Mesodermal cell (in vitro differentiated cells): Measurements from ENCODE around the gene CYBB.

ENCODE experiments used
- H3K27ac ChIP-seq: 2 replicates; pipeline ENCODE4 v1.7.0; 2013; ENCODE audit warnings: mild to moderate bottlenecking, low read depth, low read length, moderate library complexity; ENCODE audit not compliant: severe bottlenecking
- H3K36me3 ChIP-seq: 2 replicates; pipeline ENCODE4 v1.7.1; 2013; ENCODE audit warnings: mild to moderate bottlenecking, low read length, moderate library complexity; ENCODE audit not compliant: control insufficient read depth, insufficient read depth
- H3K4me1 ChIP-seq: one replicate; pipeline ENCODE4 v1.7.1; 2013; ENCODE audit warnings: mild to moderate bottlenecking, low read length; ENCODE audit not compliant: insufficient read depth, control insufficient read depth, poor library complexity, severe bottlenecking
- H3K4me3 ChIP-seq: 2 replicates; pipeline ENCODE4 v1.7.0; 2013; ENCODE audit warnings: low read length, control low read depth, mild to moderate bottlenecking; ENCODE audit not compliant: insufficient read depth, poor library complexity, severe bottlenecking; ENCODE audit errors: extremely low read depth
- H3K9me3 ChIP-seq: 2 replicates; pipeline ENCODE4 v1.7.1; 2013; ENCODE audit warnings: mild to moderate bottlenecking, low read length, moderate library complexity; ENCODE audit not compliant: control insufficient read depth
- WGBS, 2 experiments: methylation state at CpG; one replicate each; pipeline ENCODE4 v1.1.5; 2013; ENCODE audit warnings: missing lambda C conversion rate in 2 of 2; ENCODE audit not compliant: insufficient coverage in 2 of 2; 5-methylcytosine and 5-hydroxymethylcytosine counted together

CYBB gene

GRCh38 chrX:37830371-37830770 is 50.5 kb downstream of the CYBB start:
- H3K4me3 ChIP-seq, result no peak overlapping the region
- H3K9me3 ChIP-seq, result no peaks in the 10 kb centered on the region
- no peak overlapping the region for H3K27ac ChIP-seq
- no peaks in the 10 kb centered on the region for H3K36me3 ChIP-seq
- H3K4me1 ChIP-seq, result no peaks in the 10 kb centered on the region
- no CpG with 5 or more reads among the region's 1 CpG for WGBS, 2 experiments

- Histone ChIP-seq H3K36me3 (peaks cover 12% of the 10 kb centered on the region), H3K4me3 (no peak overlapping the region), H3K27ac (no peak overlapping the region), H3K4me1 (no peaks in the 10 kb centered on the region), H3K9me3 (no peaks in the 10 kb centered on the region)
- 86 to 92% methylated on average over 2 of the region's 4 CpGs for WGBS, 2 experiments
Observed at GRCh38 chrX:37834937-37835336, 55.1 kb downstream of the CYBB start.

DNA sequence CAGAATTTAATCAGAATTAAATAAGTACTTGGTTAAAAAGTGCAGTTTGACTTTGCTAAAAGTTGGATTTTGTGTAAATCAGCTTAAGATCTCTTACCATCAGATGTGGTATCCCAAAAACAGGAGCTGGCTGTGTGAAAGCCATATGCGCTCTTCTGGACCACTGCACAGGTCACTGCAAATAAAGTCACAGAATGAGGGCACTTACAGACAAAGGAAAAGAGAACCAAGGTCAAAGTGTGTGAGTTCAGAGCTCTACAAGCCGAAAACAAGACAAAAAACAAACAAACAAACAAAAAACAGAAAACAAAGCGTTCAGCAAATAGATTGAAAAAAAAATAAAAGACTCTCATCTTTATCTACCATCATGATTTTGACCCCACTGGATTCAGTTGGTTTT is 61.1 kb downstream of the CYBB start:
- WGBS, 2 experiments, result 83% methylated on average over 1 of the region's 3 CpGs
- Histone ChIP-seq H3K36me3 (peaks cover 21% of the 10 kb centered on the region), H3K4me3 (no peak overlapping the region)

GRCh38 chrX:37844622-37845021 is 64.8 kb downstream of the CYBB start:
- H3K9me3 ChIP-seq, result no peaks in the 10 kb centered on the region
- no peak overlapping the region for H3K27ac ChIP-seq
- no peak overlapping the region for H3K4me3 ChIP-seq
- peaks cover 5% of the 10 kb centered on the region for H3K4me1 ChIP-seq
- peaks cover 9% of the 10 kb centered on the region for H3K36me3 ChIP-seq

More for the DNA sequence above, 61.1 kb downstream of the CYBB start:
- Histone ChIP-seq H3K4me1 (peaks cover 5% of the 10 kb centered on the region), H3K9me3 (no peaks in the 10 kb centered on the region), H3K27ac (no peak overlapping the region)

GRCh38 chrX:37846141-37846540 is 66.3 kb downstream of the CYBB start:
- H3K4me1 ChIP-seq, result peaks cover 5% of the 10 kb centered on the region
- no peaks in the 10 kb centered on the region for H3K9me3 ChIP-seq
- H3K36me3 ChIP-seq, result peaks cover 2% of the 10 kb centered on the region
- no peak overlapping the region for H3K27ac ChIP-seq
- H3K4me3 ChIP-seq, result peak overlapping the region; percentile 56
- WGBS, 2 experiments, result no CpG with 5 or more reads among the region's 3 CpGs

DNA sequence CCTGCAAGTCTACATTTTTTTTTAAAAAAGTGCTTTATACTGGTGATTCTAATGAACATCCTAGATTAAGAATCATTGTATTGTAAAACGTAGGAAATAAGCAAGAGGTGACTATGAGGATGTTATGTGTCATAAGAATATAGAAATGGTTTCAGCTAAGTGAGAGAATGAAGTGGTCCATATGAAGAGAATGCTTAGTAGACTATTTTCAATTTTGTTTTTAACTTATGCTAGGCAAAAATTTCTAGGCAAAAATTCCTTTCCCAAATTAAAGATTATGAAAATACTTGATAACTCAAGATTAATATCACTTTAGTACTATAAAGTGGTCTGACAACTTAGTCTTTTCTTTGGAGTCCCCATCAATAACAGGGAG is 66.7 kb downstream of the CYBB start:
- Histone ChIP-seq H3K4me3 (peak overlapping the region; percentile 56), H3K36me3 (no peaks in the 10 kb centered on the region), H3K4me1 (peaks cover 5% of the 10 kb centered on the region), H3K9me3 (no peaks in the 10 kb centered on the region), H3K27ac (peak overlapping the region; percentile 53)
- no CpG with 5 or more reads among the region's 1 CpG for WGBS, 2 experiments

DNA sequence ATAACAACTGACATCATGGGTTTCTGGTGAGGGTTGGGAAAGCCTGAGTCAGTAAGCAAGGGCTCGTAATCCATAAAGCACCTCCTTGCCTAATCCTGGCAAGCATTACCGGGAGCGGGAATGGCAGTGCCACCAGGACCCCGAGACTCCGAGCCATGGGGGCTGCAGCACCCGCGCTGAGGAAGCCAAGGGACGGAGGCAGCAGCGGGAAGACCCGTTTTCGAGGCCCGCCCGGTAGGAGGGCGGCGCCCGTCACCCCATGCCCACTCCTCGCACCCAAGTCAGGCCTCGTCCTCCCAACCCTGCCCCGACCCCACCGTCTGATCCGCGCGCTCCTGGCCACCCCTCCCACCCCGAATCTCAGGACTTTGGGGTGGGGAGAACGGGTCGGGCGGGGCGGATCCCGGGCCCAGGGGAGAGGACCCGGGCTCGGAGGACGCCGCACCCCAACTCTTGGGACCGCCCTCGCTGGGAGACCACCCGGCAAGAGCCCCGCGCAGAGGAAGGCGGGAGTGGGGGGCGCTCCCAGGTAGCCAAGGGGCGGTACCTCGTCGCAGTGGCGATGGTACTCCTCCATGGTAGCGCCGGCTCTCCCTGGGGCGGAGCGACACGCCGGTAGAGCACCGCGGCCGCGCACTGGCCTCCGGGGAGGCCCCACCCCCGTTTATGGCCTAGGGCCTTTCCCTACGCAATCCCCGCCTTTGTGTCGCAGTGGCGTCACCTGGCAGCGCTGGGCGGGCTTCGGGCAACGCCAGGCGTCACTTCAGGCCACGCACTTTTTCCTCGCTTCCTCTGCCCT is 67.3 kb downstream of the CYBB start, which contains the start of gene DYNLT3:
DYNLT3 (minus strand) TSS at position 638 of the 799 bp plus-strand sequence; CDS start at position 577, 61 bp downstream.
- Histone ChIP-seq H3K36me3 (no peaks in the 10 kb centered on the region), H3K4me3 (peak within 1 kb of the TSS; percentile 56), H3K4me1 (peaks cover 5% of the 10 kb centered on the region), H3K9me3 (no peaks in the 10 kb centered on the region), H3K27ac (peak within 1 kb of the TSS; percentile 53)
- 1 to 5% methylated on average over 14 to 28 of the region's 67 CpGs for WGBS, 2 experiments

DNA sequence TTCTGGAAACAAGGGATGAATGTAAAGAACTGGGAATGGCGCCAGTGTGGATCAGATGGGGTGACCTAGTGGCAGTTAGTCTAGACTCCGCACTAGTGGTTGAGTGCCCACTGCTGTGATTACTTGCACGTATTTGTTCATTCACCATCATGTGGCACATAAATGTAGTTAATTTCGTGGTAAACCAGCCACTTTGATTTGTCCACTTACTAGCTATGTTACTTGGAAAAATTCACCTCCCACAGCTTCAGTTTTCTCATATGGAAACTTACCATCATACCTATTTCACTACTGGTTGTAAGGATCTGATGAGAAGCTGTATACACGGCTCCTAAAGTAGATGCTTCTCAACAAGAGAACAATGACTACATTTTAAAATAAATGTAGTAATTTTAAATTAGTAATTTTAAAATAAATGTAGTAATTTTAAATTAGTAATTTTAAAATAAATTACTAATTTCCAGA is 67.9 kb downstream of the CYBB start:
- Histone ChIP-seq H3K4me3 (peak overlapping the region; percentile 56), H3K9me3 (no peaks in the 10 kb centered on the region), H3K27ac (no peak overlapping the region), H3K4me1 (peaks cover 5% of the 10 kb centered on the region), H3K36me3 (no peaks in the 10 kb centered on the region)
- WGBS, 2 experiments, result no CpG with 5 or more reads among the region's 5 CpGs

- no peaks in the 10 kb centered on the region for H3K9me3 ChIP-seq
- H3K4me1 ChIP-seq, result no peaks in the 10 kb centered on the region
- H3K27ac ChIP-seq, result no peak overlapping the region
- H3K36me3 ChIP-seq, result no peaks in the 10 kb centered on the region
- WGBS, 2 experiments, result no CpG with 5 or more reads among the region's 3 CpGs
- H3K4me3 ChIP-seq, result no peak overlapping the region
Observed at GRCh38 chrX:37854148-37854547, 74.3 kb downstream of the CYBB start.

DNA sequence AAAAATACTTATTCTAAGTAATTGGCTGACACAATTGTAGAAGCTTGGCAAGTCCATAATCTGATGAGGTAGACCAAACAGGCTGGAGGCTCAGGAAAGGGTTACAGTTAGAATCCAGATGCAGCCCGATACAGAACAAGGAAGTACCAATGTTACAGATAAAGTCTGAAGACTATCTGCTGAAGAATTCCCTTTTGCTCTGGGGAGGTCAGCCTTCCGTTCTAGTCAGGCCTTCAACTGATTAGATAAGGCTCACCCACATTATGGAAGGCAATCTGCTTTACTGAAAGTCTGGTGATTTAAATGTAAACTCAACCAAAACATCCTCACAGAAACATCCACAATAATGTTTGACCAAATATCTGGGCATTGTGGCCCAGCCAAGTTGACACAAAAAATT is 74.9 kb downstream of the CYBB start:
- Histone ChIP-seq H3K4me1 (peaks cover 3% of the 10 kb centered on the region), H3K9me3 (no peaks in the 10 kb centered on the region), H3K36me3 (no peaks in the 10 kb centered on the region), H3K4me3 (no peak overlapping the region), H3K27ac (no peak overlapping the region)
- 80% methylated on average over 1 of the region's 2 CpGs; no CpG with 5 or more reads in 1 of the 2 experiments for WGBS, 2 experiments

DNA sequence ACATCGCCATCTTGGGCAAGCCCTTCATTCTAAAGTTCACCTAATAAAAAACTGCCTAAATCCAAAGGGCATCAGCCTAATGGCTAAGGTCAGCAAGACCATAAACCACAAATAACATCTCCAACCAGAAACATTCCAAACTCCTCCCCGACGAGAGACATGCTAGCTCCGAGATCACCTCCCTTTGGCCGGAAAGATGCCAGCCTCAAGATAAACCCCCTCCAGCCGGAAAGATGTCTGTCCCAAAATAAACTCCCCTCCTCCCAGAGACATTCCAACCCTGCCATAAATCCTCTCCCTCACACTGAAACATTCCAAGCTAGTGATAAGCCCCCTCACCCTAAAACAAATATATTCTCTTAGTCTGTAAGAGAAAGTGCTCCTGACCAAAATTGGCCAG is 80.9 kb downstream of the CYBB start:
- no peaks in the 10 kb centered on the region for H3K9me3 ChIP-seq
- whole genome bisulfite sequencing, 2 experiments, result no CpG with 5 or more reads among the region's 6 CpGs
- H3K4me1 ChIP-seq, result peaks cover 15% of the 10 kb centered on the region
- no peak overlapping the region for H3K27ac ChIP-seq
- H3K4me3 ChIP-seq, result no peak overlapping the region
- H3K36me3 ChIP-seq, result no peaks in the 10 kb centered on the region
